Measurements from ENCODE around the gene FAU. TPM values are rescaled to one million over a fixed set of nuclear protein-coding genes. Genes with fewer than 3 reads are reported as not detected.

The FAU gene
- total RNA-seq, 2 donors from 2014 or later = 774 to 802 TPM

DNA sequence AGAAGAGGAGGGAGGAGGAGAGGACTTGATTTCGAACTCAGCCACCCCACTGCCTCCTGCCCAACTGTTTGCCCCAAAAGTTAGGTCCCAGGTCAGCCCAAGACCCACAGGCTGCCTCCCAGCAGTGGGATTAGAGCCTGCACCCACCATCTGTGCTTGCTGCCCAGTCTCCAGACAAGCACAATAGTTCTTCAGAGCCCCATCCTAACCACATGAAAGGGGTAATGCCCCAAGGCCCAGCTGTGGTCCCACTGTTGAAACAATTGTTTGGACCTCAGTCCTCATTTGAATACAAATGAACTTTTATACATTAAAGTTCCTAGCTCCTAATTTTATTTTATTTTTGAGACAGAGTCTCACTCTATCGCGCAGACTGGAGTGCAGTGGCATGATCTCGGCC, 31.3 kb downstream of the FAU start:
- no peak overlapping the region for H3K27ac Mint-ChIP-seq
- Histone ChIP-seq H3K27me3 (ENCODE audit: control insufficient read depth, insufficient read depth, low read length, poor library complexity, severe bottlenecking) (no peaks in the 10 kb centered on the region), H3K4me3 (ENCODE audit: low read length) (no peak overlapping the region), H3K9ac (ENCODE audit: extremely low read depth, low read length, poor library complexity, severe bottlenecking) (no peak overlapping the region), H3K27ac (ENCODE audit: low read depth, low read length) (no peak overlapping the region), H3K9me3 (ENCODE audit: control insufficient read depth, low read length) (no peaks in the 10 kb centered on the region), H3K4me1 (ENCODE audit: control insufficient read depth, insufficient read depth, low read length) (no peaks in the 10 kb centered on the region), H3K36me3 (ENCODE audit: control insufficient read depth, insufficient read depth, low read length) (peaks cover 30% of the 10 kb centered on the region)
- TF ChIP-seq, protein P1, sequence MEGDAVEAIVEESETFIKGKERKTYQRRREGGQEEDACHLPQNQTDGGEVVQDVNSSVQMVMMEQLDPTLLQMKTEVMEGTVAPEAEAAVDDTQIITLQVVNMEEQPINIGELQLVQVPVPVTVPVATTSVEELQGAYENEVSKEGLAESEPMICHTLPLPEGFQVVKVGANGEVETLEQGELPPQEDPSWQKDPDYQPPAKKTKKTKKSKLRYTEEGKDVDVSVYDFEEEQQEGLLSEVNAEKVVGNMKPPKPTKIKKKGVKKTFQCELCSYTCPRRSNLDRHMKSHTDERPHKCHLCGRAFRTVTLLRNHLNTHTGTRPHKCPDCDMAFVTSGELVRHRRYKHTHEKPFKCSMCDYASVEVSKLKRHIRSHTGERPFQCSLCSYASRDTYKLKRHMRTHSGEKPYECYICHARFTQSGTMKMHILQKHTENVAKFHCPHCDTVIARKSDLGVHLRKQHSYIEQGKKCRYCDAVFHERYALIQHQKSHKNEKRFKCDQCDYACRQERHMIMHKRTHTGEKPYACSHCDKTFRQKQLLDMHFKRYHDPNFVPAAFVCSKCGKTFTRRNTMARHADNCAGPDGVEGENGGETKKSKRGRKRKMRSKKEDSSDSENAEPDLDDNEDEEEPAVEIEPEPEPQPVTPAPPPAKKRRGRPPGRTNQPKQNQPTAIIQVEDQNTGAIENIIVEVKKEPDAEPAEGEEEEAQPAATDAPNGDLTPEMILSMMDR (conservative IDR thresholded peaks at IDR 0.05) = no peak
- 94 to 99% methylated on average over 3 to 4 of the region's 4 CpGs for WGBS, 2 experiments (ENCODE audit: insufficient coverage in 1 of 2, insufficient read length in 1 of 2)
- peaks cover 1% of the 10 kb centered on the region for H3K4me1 Mint-ChIP-seq
- H3K9me3 Mint-ChIP-seq = no peaks in the 10 kb centered on the region
- peaks cover 36% of the 10 kb centered on the region for H3K36me3 Mint-ChIP-seq (ENCODE audit: low read depth)
- no peaks in the 10 kb centered on the region for H3K27me3 Mint-ChIP-seq (ENCODE audit: insufficient read depth)
- no peak for DNase-seq
- H3K4me3 Mint-ChIP-seq = no peak overlapping the region

DNA sequence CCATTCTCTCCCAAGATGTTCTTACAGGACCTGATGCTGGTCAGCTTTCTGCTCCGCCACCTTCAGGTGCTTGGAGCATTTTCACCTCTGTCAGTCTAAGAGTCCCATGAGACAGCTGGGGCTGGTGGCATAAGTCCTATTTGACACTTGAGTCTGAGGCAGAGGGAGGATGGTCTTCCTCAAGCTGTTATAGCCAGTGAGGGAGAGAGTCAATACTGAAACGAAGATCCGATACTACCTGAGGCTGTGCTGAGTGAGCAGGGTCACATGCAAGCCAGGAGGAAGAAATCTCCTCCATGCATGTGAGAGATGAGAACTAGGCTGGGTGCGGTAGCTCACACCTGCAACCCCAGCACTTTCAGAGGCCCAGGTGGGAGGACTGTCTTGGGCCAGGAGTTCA, 32.3 kb downstream of the FAU start:
- Mint-ChIP-seq H3K27me3 (ENCODE audit: insufficient read depth) (no peaks in the 10 kb centered on the region), H3K4me3 (no peak overlapping the region), H3K4me1 (no peaks in the 10 kb centered on the region), H3K27ac (no peak overlapping the region), H3K9me3 (no peaks in the 10 kb centered on the region), H3K36me3 (ENCODE audit: low read depth) (peaks cover 38% of the 10 kb centered on the region)
- Histone ChIP-seq H3K27ac (ENCODE audit: low read depth, low read length) (no peak overlapping the region), H3K36me3 (ENCODE audit: control insufficient read depth, insufficient read depth, low read length) (peaks cover 35% of the 10 kb centered on the region), H3K27me3 (ENCODE audit: control insufficient read depth, insufficient read depth, low read length, poor library complexity, severe bottlenecking) (no peaks in the 10 kb centered on the region), H3K4me1 (ENCODE audit: control insufficient read depth, insufficient read depth, low read length) (no peaks in the 10 kb centered on the region), H3K9me3 (ENCODE audit: control insufficient read depth, low read length) (no peaks in the 10 kb centered on the region), H3K4me3 (ENCODE audit: low read length) (no peak overlapping the region), H3K9ac (ENCODE audit: extremely low read depth, low read length, poor library complexity, severe bottlenecking) (no peak overlapping the region)
- DNase-seq = peak; percentile 33
- WGBS, 2 experiments (ENCODE audit: insufficient coverage in 1 of 2, insufficient read length in 1 of 2) = 94 to 100% methylated on average over 4 of the region's 4 CpGs
- TF ChIP-seq, protein P1 (conservative IDR thresholded peaks at IDR 0.05) = peak; percentile 14

DNA sequence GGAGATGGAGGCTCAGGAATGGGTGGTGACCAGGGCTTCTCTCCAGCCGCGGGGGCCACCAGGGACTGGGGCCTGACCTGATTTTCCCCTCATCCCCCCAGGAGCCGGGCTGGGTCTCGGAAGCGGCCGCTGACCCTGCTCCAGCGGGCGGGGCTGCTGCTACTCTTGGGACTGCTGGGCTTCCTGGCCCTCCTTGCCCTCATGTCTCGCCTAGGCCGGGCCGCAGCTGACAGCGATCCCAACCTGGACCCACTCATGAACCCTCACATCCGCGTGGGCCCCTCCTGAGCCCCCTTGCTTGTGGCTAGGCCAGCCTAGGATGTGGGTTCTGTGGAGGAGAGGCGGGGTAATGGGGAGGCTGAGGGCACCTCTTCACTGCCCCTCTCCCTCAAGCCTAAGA, 34.1 kb downstream of the FAU start:
- H3K36me3 Mint-ChIP-seq (ENCODE audit: low read depth) = peaks cover 38% of the 10 kb centered on the region

More for the DNA sequence above, 34.1 kb downstream of the FAU start:
- no peak for DNase-seq
- Histone ChIP-seq H3K4me3 (ENCODE audit: low read length) (no peak overlapping the region), H3K4me1 (ENCODE audit: control insufficient read depth, insufficient read depth, low read length) (no peaks in the 10 kb centered on the region), H3K36me3 (ENCODE audit: control insufficient read depth, insufficient read depth, low read length) (peaks cover 35% of the 10 kb centered on the region), H3K27me3 (ENCODE audit: control insufficient read depth, insufficient read depth, low read length, poor library complexity, severe bottlenecking) (no peaks in the 10 kb centered on the region), H3K27ac (ENCODE audit: low read depth, low read length) (no peak overlapping the region), H3K9me3 (ENCODE audit: control insufficient read depth, low read length) (no peaks in the 10 kb centered on the region), H3K9ac (ENCODE audit: extremely low read depth, low read length, poor library complexity, severe bottlenecking) (no peak overlapping the region)
- no peak overlapping the region for H3K4me3 Mint-ChIP-seq
- no peaks in the 10 kb centered on the region for H3K27me3 Mint-ChIP-seq (ENCODE audit: insufficient read depth)
- WGBS, 2 experiments (ENCODE audit: insufficient coverage in 1 of 2, insufficient read length in 1 of 2) = 97 to 100% methylated on average over 8 to 15 of the region's 15 CpGs
- H3K27ac Mint-ChIP-seq = no peak overlapping the region
- peaks cover 4% of the 10 kb centered on the region for H3K4me1 Mint-ChIP-seq
- H3K9me3 Mint-ChIP-seq = no peaks in the 10 kb centered on the region
- TF ChIP-seq, protein P1 (conservative IDR thresholded peaks at IDR 0.05) = no peak
